ENCODE results near the gene GALM.

The GALM gene

DNA sequence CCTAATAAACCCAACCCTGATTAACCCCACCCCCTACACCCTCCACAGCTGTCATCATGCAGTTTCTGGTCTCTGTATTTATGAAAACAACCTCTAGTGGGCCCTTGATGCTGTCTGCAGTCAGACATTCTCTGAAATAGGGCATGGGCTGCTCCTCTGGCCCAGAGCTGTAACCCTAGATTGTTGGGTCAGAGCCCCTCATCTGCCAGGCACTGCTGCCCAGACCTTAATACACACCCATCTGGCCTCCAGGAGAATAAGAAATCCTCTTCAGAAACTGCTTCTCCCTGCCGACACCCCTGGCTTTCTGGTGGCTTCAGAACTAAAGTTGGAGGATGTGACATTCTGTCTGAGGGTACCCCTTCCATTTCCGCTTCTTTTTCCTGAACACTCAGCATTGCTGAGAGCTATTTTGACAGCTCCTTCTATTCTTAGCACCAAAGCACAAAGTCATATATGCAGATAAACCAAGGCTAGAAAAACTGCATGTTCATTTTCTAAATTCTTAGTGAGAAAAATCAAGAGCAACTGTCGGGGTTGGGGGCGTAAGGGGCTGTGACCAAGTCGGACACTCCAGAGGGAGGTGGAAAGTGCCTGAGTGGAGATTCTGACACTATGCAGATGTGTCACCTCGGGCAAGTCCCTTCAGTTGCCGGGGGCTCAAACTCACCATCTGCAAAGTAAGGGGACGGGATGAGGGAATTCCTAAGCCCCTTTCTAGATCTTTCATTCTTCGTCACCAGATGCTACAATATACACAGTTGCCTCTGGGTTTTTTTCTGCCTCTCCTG, 56.6 kb downstream of the GALM start:
- H3K9ac ChIP-seq (ENCODE audit: low read length): no peak overlapping the region
- H3K4me3 ChIP-seq (ENCODE audit: low read depth, low read length, poor library complexity, severe bottlenecking): no peak overlapping the region
- H3K36me3 ChIP-seq (ENCODE audit: insufficient read depth, low read length): no peaks in the 10 kb centered on the region
- H3K9me2 ChIP-seq (ENCODE audit: low read depth, low read length): no peaks in the 10 kb centered on the region
- H3K27ac ChIP-seq (ENCODE audit: low read depth, low read length, poor library complexity, severe bottlenecking): no peak overlapping the region
- no peaks in the 10 kb centered on the region for H3K9me3 ChIP-seq (ENCODE audit: low read length)
- no peak for TF ChIP-seq EZH2 (IDR thresholded peaks at IDR 0.05; ENCODE audit: borderline replicate concordance, low read length)
- TF ChIP-seq, protein P1, sequence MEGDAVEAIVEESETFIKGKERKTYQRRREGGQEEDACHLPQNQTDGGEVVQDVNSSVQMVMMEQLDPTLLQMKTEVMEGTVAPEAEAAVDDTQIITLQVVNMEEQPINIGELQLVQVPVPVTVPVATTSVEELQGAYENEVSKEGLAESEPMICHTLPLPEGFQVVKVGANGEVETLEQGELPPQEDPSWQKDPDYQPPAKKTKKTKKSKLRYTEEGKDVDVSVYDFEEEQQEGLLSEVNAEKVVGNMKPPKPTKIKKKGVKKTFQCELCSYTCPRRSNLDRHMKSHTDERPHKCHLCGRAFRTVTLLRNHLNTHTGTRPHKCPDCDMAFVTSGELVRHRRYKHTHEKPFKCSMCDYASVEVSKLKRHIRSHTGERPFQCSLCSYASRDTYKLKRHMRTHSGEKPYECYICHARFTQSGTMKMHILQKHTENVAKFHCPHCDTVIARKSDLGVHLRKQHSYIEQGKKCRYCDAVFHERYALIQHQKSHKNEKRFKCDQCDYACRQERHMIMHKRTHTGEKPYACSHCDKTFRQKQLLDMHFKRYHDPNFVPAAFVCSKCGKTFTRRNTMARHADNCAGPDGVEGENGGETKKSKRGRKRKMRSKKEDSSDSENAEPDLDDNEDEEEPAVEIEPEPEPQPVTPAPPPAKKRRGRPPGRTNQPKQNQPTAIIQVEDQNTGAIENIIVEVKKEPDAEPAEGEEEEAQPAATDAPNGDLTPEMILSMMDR (IDR thresholded peaks at IDR 0.05; ENCODE audit: low read length): peak; percentile 12; the same call in 1 of the 2 replicates
- no peak overlapping the region for H3K4me2 ChIP-seq (ENCODE audit: low read length)
- H3K79me2 ChIP-seq (ENCODE audit: insufficient read depth, low read length): no peaks in the 10 kb centered on the region
- no peaks in the 10 kb centered on the region for H4K20me1 ChIP-seq (ENCODE audit: insufficient read depth, low read length)
- 0 out of 2 replicates have a peak, but pooled peaks cover 5% of the 10 kb centered on the region for H3K27me3 ChIP-seq (ENCODE audit: insufficient read depth, low read length)
- H2AFZ ChIP-seq (ENCODE audit: low read length): no peak overlapping the region
- H3F3A ChIP-seq (ENCODE audit: insufficient read depth, low read length): no peaks in the 10 kb centered on the region
- peaks cover 14% of the 10 kb centered on the region for H3K4me1 ChIP-seq (ENCODE audit: insufficient read depth, low read length, severe bottlenecking)

DNA sequence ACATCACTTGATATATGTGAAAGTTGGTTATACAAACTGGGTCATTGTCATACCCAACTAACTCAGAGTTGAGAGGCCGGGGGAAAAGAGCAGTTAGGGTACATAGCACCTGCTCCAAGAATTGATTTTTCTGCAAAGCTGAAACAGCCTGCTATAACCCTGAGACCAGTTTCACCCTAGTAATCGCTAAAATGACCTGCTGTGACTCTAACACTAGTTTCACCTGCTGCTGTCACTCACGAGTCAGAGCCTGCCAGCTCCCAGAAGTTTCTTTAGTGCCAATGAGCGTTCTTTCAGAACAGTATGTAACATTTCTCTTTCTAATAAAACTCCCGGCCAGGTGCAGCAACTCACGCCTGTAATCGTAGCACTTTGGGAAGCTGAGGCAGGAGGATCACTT, 57.3 kb downstream of the GALM start:
- Histone ChIP-seq H2AFZ (ENCODE audit: low read length) (no peak overlapping the region), H3K9me3 (ENCODE audit: low read length) (no peaks in the 10 kb centered on the region), H3K36me3 (ENCODE audit: insufficient read depth, low read length) (no peaks in the 10 kb centered on the region), H3K27me3 (ENCODE audit: insufficient read depth, low read length) (0 out of 2 replicates have a peak, but pooled peaks cover 5% of the 10 kb centered on the region), H3K9ac (ENCODE audit: low read length) (no peak overlapping the region), H3K79me2 (ENCODE audit: insufficient read depth, low read length) (no peaks in the 10 kb centered on the region), H3K4me2 (ENCODE audit: low read length) (no peak overlapping the region), H3K4me1 (ENCODE audit: insufficient read depth, low read length, severe bottlenecking) (peaks cover 14% of the 10 kb centered on the region), H3K9me2 (ENCODE audit: low read depth, low read length) (no peaks in the 10 kb centered on the region), H3K27ac (ENCODE audit: low read depth, low read length, poor library complexity, severe bottlenecking) (no peak overlapping the region), H3F3A (ENCODE audit: insufficient read depth, low read length) (no peaks in the 10 kb centered on the region), H3K4me3 (ENCODE audit: low read depth, low read length, poor library complexity, severe bottlenecking) (no peak overlapping the region), H4K20me1 (ENCODE audit: insufficient read depth, low read length) (no peaks in the 10 kb centered on the region)
- TF ChIP-seq EZH2 (IDR thresholded peaks at IDR 0.05; ENCODE audit: borderline replicate concordance, low read length): no peak
- TF ChIP-seq, protein P1 (IDR thresholded peaks at IDR 0.05; ENCODE audit: low read length): no peak

DNA sequence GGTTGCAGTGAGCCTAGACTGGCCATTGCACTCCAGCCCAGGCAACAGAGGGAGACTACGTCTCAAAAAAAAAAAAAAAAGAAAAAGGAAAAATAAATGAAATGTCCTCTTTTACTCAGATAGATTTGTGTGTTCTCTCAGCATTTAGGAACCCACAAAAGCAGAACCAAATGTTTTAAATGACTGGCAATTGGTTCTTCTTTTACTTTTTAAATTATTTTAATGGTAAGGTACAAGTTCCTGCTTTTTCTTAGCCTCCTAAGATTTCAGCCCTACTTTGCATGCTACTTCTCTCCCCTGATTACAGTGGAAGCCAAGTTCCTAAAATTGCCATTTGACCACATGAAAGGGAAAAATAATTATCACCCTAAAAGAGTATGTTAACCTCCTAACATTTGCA, 61.7 kb downstream of the GALM start:
- H3K9ac ChIP-seq (ENCODE audit: low read length): no peak overlapping the region
- H4K20me1 ChIP-seq (ENCODE audit: insufficient read depth, low read length): no peaks in the 10 kb centered on the region
- H2AFZ ChIP-seq (ENCODE audit: low read length): no peak overlapping the region
- H3K79me2 ChIP-seq (ENCODE audit: insufficient read depth, low read length): no peaks in the 10 kb centered on the region
- no peak overlapping the region for H3K27ac ChIP-seq (ENCODE audit: low read depth, low read length, poor library complexity, severe bottlenecking)
- no peaks in the 10 kb centered on the region for H3K36me3 ChIP-seq (ENCODE audit: insufficient read depth, low read length)
- H3F3A ChIP-seq (ENCODE audit: insufficient read depth, low read length): 0 out of 2 replicates have a peak, but pooled peaks cover 4% of the 10 kb centered on the region
- H3K9me2 ChIP-seq (ENCODE audit: low read depth, low read length): no peaks in the 10 kb centered on the region
- H3K4me1 ChIP-seq (ENCODE audit: insufficient read depth, low read length, severe bottlenecking): no peaks in the 10 kb centered on the region
- TF ChIP-seq, protein P1 (IDR thresholded peaks at IDR 0.05; ENCODE audit: low read length): no peak
- no peak for TF ChIP-seq EZH2 (IDR thresholded peaks at IDR 0.05; ENCODE audit: borderline replicate concordance, low read length)
- no peaks in the 10 kb centered on the region for H3K9me3 ChIP-seq (ENCODE audit: low read length)
- 0 out of 2 replicates have a peak, but pooled peaks cover 5% of the 10 kb centered on the region for H3K27me3 ChIP-seq (ENCODE audit: insufficient read depth, low read length)
- H3K4me2 ChIP-seq (ENCODE audit: low read length): no peak overlapping the region
- H3K4me3 ChIP-seq (ENCODE audit: low read depth, low read length, poor library complexity, severe bottlenecking): no peak overlapping the region
